GM13976 (cell line): ENCODE measurements around the gene OXSR1.
"Not testable (repeated sequence)": the region's sequence is repeated elsewhere in the genome, so short reads cannot be mapped to it uniquely, and the experiment has no call there.

ENCODE experiments used
- DNase-seq: peaks from one replicate; pipeline ENCODE4 v3.0.0; 2012; ENCODE audit warnings: low spot score
- in situ Hi-C: fragments of 300-500 bp; cut with MboI; formaldehyde crosslinking; loops from one replicate; pipeline ENCODE4 v1.12.0; 2022; ENCODE audit warnings: low sequenced_read_pairs, mixed read lengths, inconsistent platforms; ENCODE audit not compliant: unreplicated experiment
- TF ChIP-seq, protein P1 (sequence below): IDR thresholded peaks from 2 replicates; pipeline ENCODE4 v1.5.1; 2012; ENCODE audit warnings: borderline replicate concordance, mild to moderate bottlenecking; ENCODE audit not compliant: insufficient read depth; ENCODE audit errors: extremely low read depth, missing control alignments, control extremely low read depth

The OXSR1 gene

DNA sequence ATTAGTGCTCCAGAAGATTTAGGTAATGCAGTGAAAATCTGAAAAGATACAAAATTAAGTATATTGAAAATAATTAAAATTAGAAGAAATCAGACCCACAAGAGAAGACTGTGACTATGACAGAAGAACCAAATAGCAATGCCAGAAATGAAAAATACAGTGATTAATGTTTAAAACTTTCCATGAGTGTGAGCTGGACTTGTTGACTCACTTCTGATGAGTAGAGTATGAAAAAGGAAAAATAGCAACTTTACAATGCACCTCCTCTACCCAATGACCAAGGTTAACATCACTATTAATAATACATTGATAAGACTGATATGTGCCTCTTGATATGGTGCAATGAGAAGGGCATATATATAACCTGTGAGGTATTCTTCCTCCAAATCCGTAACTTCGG, 60.9 kb downstream of the OXSR1 start:
- in situ Hi-C loops, result no loop called here
- TF ChIP-seq, protein P1, sequence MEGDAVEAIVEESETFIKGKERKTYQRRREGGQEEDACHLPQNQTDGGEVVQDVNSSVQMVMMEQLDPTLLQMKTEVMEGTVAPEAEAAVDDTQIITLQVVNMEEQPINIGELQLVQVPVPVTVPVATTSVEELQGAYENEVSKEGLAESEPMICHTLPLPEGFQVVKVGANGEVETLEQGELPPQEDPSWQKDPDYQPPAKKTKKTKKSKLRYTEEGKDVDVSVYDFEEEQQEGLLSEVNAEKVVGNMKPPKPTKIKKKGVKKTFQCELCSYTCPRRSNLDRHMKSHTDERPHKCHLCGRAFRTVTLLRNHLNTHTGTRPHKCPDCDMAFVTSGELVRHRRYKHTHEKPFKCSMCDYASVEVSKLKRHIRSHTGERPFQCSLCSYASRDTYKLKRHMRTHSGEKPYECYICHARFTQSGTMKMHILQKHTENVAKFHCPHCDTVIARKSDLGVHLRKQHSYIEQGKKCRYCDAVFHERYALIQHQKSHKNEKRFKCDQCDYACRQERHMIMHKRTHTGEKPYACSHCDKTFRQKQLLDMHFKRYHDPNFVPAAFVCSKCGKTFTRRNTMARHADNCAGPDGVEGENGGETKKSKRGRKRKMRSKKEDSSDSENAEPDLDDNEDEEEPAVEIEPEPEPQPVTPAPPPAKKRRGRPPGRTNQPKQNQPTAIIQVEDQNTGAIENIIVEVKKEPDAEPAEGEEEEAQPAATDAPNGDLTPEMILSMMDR, result no peak

DNA sequence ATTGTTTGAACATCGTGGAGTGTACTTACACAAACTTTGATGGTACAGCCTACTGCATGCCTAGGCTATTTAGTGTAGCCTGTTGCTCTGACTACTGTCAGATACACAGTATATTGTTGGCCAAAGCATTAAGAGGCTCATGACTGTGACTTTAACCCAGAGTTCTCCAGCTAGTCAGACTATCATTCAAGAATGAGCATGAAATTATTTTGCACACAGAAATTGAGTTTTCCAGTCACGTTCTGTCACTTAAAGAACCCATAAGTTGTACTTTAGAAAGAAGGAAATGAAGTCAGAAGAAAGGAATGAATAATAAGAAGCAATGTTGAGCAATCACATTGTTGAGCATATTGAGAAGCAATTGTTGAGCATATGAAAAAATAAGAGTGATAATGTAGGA, 62.7 kb downstream of the OXSR1 start:
- in situ Hi-C loops, result no loop called here
- no peak for DNase-seq
- TF ChIP-seq, protein P1, result no peak

More for the DNA sequence above, 60.9 kb downstream of the OXSR1 start:
- no peak for DNase-seq

DNA sequence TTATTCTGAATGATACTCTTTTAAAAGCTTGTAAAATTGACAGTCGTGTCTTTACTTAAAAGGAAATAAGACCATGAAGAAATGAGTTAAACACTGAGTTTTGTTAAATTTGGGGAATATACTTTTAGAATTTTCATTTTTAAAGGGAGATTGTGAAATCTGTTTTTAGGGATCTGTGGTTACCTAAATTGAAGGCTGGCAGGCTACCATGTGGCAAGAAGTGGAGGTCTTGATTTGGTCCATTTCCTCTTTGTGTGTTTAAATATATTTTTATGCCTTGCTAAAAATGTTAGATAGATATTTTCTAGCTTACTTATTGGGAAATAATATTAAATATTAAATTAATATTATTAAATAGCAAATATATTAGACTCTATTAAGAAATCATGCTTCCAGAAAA, 63.7 kb downstream of the OXSR1 start:
- no peak for DNase-seq
- TF ChIP-seq, protein P1, result no peak
- in situ Hi-C loops, result no loop called here

DNA sequence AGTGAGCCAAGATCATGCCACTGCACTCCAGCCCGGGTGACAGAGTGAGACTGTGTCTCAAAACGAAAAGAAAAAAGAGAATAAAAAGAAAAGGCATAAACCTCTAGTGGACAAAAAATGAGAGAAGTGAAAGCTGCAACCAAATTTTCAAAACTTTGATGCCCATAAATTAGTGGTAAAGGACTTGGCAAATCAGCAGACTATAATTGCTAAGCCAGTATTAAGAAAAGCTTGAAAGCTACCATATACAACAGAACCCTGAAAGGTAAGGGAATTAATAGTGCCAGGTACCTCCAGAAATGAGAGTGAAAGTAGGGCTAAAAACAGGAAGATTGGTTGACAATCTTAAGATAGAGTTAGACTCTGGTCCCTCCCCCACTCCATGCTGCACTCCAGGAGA, 67.4 kb downstream of the OXSR1 start:
- in situ Hi-C loops, result no loop called here
- TF ChIP-seq, protein P1, result no peak
- no peak for DNase-seq

DNA sequence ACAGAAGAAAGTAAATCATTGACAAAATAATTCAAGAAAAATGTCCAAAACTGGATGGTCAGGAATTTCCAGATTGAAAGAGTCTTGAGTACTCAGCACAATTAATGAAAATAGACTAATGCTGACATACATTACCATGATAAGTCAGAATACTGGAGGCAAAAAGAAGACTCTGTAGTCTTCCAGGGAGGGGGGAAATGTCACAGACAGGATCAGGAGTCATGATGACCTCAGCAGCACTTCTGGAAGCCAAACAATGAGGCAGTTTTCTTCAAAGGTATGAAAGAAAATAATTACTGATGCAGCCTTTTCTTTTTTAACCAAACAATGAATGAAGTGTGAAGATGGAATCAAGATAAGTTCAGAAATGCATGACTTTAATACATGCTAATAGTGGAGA, 70.1 kb downstream of the OXSR1 start:
- in situ Hi-C loops, result no loop called here
- TF ChIP-seq, protein P1, result no peak
- DNase-seq, result no peak

DNA sequence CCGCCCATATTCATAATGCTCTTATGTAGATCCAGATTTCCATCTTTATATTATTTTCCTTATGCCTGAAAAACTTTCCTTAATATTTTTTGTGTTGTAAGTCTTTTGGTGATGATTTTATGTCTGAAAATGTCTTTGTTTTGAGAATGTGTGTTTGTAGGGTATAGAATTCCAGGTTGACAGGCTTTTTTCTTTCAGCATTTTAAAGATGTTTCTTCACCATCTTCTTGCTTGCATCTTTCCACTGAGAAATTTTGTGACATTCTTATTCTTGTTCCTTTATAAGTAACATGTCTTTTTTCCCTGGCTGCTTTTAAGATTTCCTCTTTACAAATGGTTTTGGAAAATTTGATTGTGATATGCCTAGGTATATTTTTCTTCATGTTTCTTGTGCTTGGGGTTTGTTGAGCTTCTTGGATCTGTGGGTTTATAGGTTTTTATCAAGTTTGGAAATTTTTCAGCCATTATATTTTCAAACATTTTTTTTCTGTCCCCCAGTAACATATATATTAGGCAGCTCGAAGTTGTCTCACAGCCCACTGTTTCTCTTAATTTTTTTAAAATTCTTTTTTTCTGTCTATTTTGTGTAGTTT, 73.2 kb downstream of the OXSR1 start:
- in situ Hi-C loops, result no loop called here
- TF ChIP-seq, protein P1, result no peak
- no peak for DNase-seq

DNA sequence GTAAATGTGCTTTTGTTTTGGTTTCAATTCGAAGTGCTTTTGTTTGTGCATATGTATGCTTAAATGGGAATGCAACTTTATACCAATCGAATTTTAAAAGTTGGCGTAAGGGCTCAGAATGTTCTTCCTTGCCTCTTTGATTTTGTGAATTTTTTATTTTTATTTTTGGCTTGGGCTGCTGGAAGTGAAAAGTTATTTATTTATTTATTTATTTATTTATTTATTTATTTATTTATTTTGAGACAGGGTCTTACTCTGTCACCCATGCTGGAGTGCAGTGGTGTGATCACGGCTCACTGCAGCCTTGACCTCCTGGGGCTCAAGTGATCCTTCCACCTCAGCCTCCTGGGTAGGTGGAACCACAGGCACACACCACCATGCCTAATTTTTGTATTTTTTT, 77.5 kb downstream of the OXSR1 start:
- in situ Hi-C loops, DNase-seq: not testable (repeated sequence)
